ENCODE data around the gene LEMD2.

Gene LEMD2

GRCh38 chr6:33740204-33740608 lies 48.7 kb downstream of the LEMD2 start:
- H3K27me3 ChIP-seq (ENCODE audit: control insufficient read depth in 2 of 2, insufficient read depth in 2 of 2, low read length in 2 of 2), result no peaks in the 10 kb centered on the region
- no peak overlapping the region for H3K27ac ChIP-seq (ENCODE audit: low read depth in 2 of 2, low read length in 2 of 2)
- H3K36me3 ChIP-seq (ENCODE audit: control insufficient read depth in 2 of 2, insufficient read depth in 2 of 2, low read length in 2 of 2), result no peaks in the 10 kb centered on the region
- H3K4me1 ChIP-seq (ENCODE audit: control insufficient read depth in 2 of 2, insufficient read depth in 2 of 2, low read length in 2 of 2), result peaks cover 9 to 19% of the 10 kb centered on the region in 2 donors
- no peak overlapping the region for H3K9ac ChIP-seq (ENCODE audit: low read depth in 1 of 2, low read length in 2 of 2)
- H3K4me3 ChIP-seq (ENCODE audit: low read length in 2 of 2), result no peak overlapping the region
- no peaks in the 10 kb centered on the region for H3K9me3 ChIP-seq (ENCODE audit: control insufficient read depth in 2 of 2, low read length in 2 of 2)

- H3K4me3 ChIP-seq (ENCODE audit: low read length in 2 of 2), result no peak overlapping the region
- H3K27ac ChIP-seq (ENCODE audit: low read depth in 2 of 2, low read length in 2 of 2), result no peak overlapping the region
- peaks cover 4 to 13% of the 10 kb centered on the region in 2 donors for H3K4me1 ChIP-seq (ENCODE audit: control insufficient read depth in 2 of 2, insufficient read depth in 2 of 2, low read length in 2 of 2)
These were observed 49.4 kb downstream of the LEMD2 start for GRCh38 chr6:33739571-33739970.

GRCh38 chr6:33738879-33739278 lies 50.1 kb downstream of the LEMD2 start:
- no peak overlapping the region for H3K9ac ChIP-seq (ENCODE audit: low read depth in 1 of 2, low read length in 2 of 2)
- no peak overlapping the region for H3K27ac ChIP-seq (ENCODE audit: low read depth in 2 of 2, low read length in 2 of 2)
- H3K36me3 ChIP-seq (ENCODE audit: control insufficient read depth in 2 of 2, insufficient read depth in 2 of 2, low read length in 2 of 2), result no peaks in the 10 kb centered on the region
- no peaks in the 10 kb centered on the region for H3K9me3 ChIP-seq (ENCODE audit: control insufficient read depth in 2 of 2, low read length in 2 of 2)
- H3K4me3 ChIP-seq (ENCODE audit: low read length in 2 of 2), result no peak overlapping the region
- H3K27me3 ChIP-seq (ENCODE audit: control insufficient read depth in 2 of 2, insufficient read depth in 2 of 2, low read length in 2 of 2), result no peaks in the 10 kb centered on the region
- H3K4me1 ChIP-seq (ENCODE audit: control insufficient read depth in 2 of 2, insufficient read depth in 2 of 2, low read length in 2 of 2), result peaks cover 0 to 6% of the 10 kb centered on the region in 2 donors

More at GRCh38 chr6:33739571-33739970, 49.4 kb downstream of the LEMD2 start:
- Histone ChIP-seq H3K36me3 (ENCODE audit: control insufficient read depth in 2 of 2, insufficient read depth in 2 of 2, low read length in 2 of 2) (no peaks in the 10 kb centered on the region), H3K9ac (ENCODE audit: low read depth in 1 of 2, low read length in 2 of 2) (no peak overlapping the region), H3K9me3 (ENCODE audit: control insufficient read depth in 2 of 2, low read length in 2 of 2) (no peaks in the 10 kb centered on the region), H3K27me3 (ENCODE audit: control insufficient read depth in 2 of 2, insufficient read depth in 2 of 2, low read length in 2 of 2) (no peaks in the 10 kb centered on the region)

- Histone ChIP-seq H3K9me3 (ENCODE audit: control insufficient read depth in 2 of 2, low read length in 2 of 2) (no peaks in the 10 kb centered on the region), H3K4me3 (ENCODE audit: low read length in 2 of 2) (no peak overlapping the region), H3K36me3 (ENCODE audit: control insufficient read depth in 2 of 2, insufficient read depth in 2 of 2, low read length in 2 of 2) (no peaks in the 10 kb centered on the region), H3K9ac (ENCODE audit: low read depth in 1 of 2, low read length in 2 of 2) (no peak overlapping the region), H3K4me1 (ENCODE audit: control insufficient read depth in 2 of 2, insufficient read depth in 2 of 2, low read length in 2 of 2) (peaks cover 0 to 5% of the 10 kb centered on the region in 2 donors), H3K27me3 (ENCODE audit: control insufficient read depth in 2 of 2, insufficient read depth in 2 of 2, low read length in 2 of 2) (no peaks in the 10 kb centered on the region), H3K27ac (ENCODE audit: low read depth in 2 of 2, low read length in 2 of 2) (no peak overlapping the region)
These were observed 50.8 kb downstream of the LEMD2 start for GRCh38 chr6:33738153-33738552.

- Histone ChIP-seq H3K27me3 (ENCODE audit: control insufficient read depth in 2 of 2, insufficient read depth in 2 of 2, low read length in 2 of 2) (no peaks in the 10 kb centered on the region), H3K4me1 (ENCODE audit: control insufficient read depth in 2 of 2, insufficient read depth in 2 of 2, low read length in 2 of 2) (peaks cover 0 to 5% of the 10 kb centered on the region in 2 donors), H3K9me3 (ENCODE audit: control insufficient read depth in 2 of 2, low read length in 2 of 2) (no peaks in the 10 kb centered on the region), H3K4me3 (ENCODE audit: low read length in 2 of 2) (no peak overlapping the region), H3K9ac (ENCODE audit: low read depth in 1 of 2, low read length in 2 of 2) (no peak overlapping the region), H3K27ac (ENCODE audit: low read depth in 2 of 2, low read length in 2 of 2) (no peak overlapping the region), H3K36me3 (ENCODE audit: control insufficient read depth in 2 of 2, insufficient read depth in 2 of 2, low read length in 2 of 2) (no peaks in the 10 kb centered on the region)
These were observed 51.5 kb downstream of the LEMD2 start for GRCh38 chr6:33737267-33738026.

- no peaks in the 10 kb centered on the region for H3K36me3 ChIP-seq (ENCODE audit: control insufficient read depth in 2 of 2, insufficient read depth in 2 of 2, low read length in 2 of 2)
- H3K4me3 ChIP-seq (ENCODE audit: low read length in 2 of 2), result no peak overlapping the region
- H3K9me3 ChIP-seq (ENCODE audit: control insufficient read depth in 2 of 2, low read length in 2 of 2), result no peaks in the 10 kb centered on the region
- no peaks in the 10 kb centered on the region for H3K27me3 ChIP-seq (ENCODE audit: control insufficient read depth in 2 of 2, insufficient read depth in 2 of 2, low read length in 2 of 2)
- H3K9ac ChIP-seq (ENCODE audit: low read depth in 1 of 2, low read length in 2 of 2), result no peak overlapping the region
- H3K27ac ChIP-seq (ENCODE audit: low read depth in 2 of 2, low read length in 2 of 2), result no peak overlapping the region
- H3K4me1 ChIP-seq (ENCODE audit: control insufficient read depth in 2 of 2, insufficient read depth in 2 of 2, low read length in 2 of 2), result peaks cover 0 to 10% of the 10 kb centered on the region in 2 donors
These were observed 53.7 kb downstream of the LEMD2 start for GRCh38 chr6:33735216-33735615.

- H3K9ac ChIP-seq (ENCODE audit: low read depth in 1 of 2, low read length in 2 of 2), result no peak overlapping the region
- H3K36me3 ChIP-seq (ENCODE audit: control insufficient read depth in 2 of 2, insufficient read depth in 2 of 2, low read length in 2 of 2), result no peaks in the 10 kb centered on the region
- H3K27me3 ChIP-seq (ENCODE audit: control insufficient read depth in 2 of 2, insufficient read depth in 2 of 2, low read length in 2 of 2), result no peaks in the 10 kb centered on the region
- H3K4me3 ChIP-seq (ENCODE audit: low read length in 2 of 2), result no peak overlapping the region
- H3K27ac ChIP-seq (ENCODE audit: low read depth in 2 of 2, low read length in 2 of 2), result no peak overlapping the region
- no peaks in the 10 kb centered on the region for H3K9me3 ChIP-seq (ENCODE audit: control insufficient read depth in 2 of 2, low read length in 2 of 2)
- peaks cover 0 to 10% of the 10 kb centered on the region in 2 donors for H3K4me1 ChIP-seq (ENCODE audit: control insufficient read depth in 2 of 2, insufficient read depth in 2 of 2, low read length in 2 of 2)
These were observed 55.3 kb downstream of the LEMD2 start for GRCh38 chr6:33733709-33734007.

GRCh38 chr6:33732817-33733708 lies 55.9 kb downstream of the LEMD2 start:
- peaks cover 0 to 6% of the 10 kb centered on the region in 2 donors for H3K4me1 ChIP-seq (ENCODE audit: control insufficient read depth in 2 of 2, insufficient read depth in 2 of 2, low read length in 2 of 2)
- no peaks in the 10 kb centered on the region for H3K27me3 ChIP-seq (ENCODE audit: control insufficient read depth in 2 of 2, insufficient read depth in 2 of 2, low read length in 2 of 2)
- no peaks in the 10 kb centered on the region for H3K36me3 ChIP-seq (ENCODE audit: control insufficient read depth in 2 of 2, insufficient read depth in 2 of 2, low read length in 2 of 2)
- H3K27ac ChIP-seq (ENCODE audit: low read depth in 2 of 2, low read length in 2 of 2), result no peak overlapping the region
- no peak overlapping the region for H3K4me3 ChIP-seq (ENCODE audit: low read length in 2 of 2)
- H3K9ac ChIP-seq (ENCODE audit: low read depth in 1 of 2, low read length in 2 of 2), result no peak overlapping the region
- H3K9me3 ChIP-seq (ENCODE audit: control insufficient read depth in 2 of 2, low read length in 2 of 2), result no peaks in the 10 kb centered on the region

- Histone ChIP-seq H3K4me1 (ENCODE audit: control insufficient read depth in 2 of 2, insufficient read depth in 2 of 2, low read length in 2 of 2) (peaks cover 0 to 6% of the 10 kb centered on the region in 2 donors), H3K9ac (ENCODE audit: low read depth in 1 of 2, low read length in 2 of 2) (no peak overlapping the region), H3K36me3 (ENCODE audit: control insufficient read depth in 2 of 2, insufficient read depth in 2 of 2, low read length in 2 of 2) (no peaks in the 10 kb centered on the region), H3K27ac (ENCODE audit: low read depth in 2 of 2, low read length in 2 of 2) (no peak overlapping the region), H3K4me3 (ENCODE audit: low read length in 2 of 2) (no peak overlapping the region), H3K9me3 (ENCODE audit: control insufficient read depth in 2 of 2, low read length in 2 of 2) (no peaks in the 10 kb centered on the region), H3K27me3 (ENCODE audit: control insufficient read depth in 2 of 2, insufficient read depth in 2 of 2, low read length in 2 of 2) (no peaks in the 10 kb centered on the region)
These were observed 56.5 kb downstream of the LEMD2 start for GRCh38 chr6:33732385-33732784.

- H3K4me1 ChIP-seq (ENCODE audit: control insufficient read depth in 2 of 2, insufficient read depth in 2 of 2, low read length in 2 of 2), result peaks cover 0 to 6% of the 10 kb centered on the region in 2 donors
- no peaks in the 10 kb centered on the region for H3K9me3 ChIP-seq (ENCODE audit: control insufficient read depth in 2 of 2, low read length in 2 of 2)
- no peaks in the 10 kb centered on the region for H3K27me3 ChIP-seq (ENCODE audit: control insufficient read depth in 2 of 2, insufficient read depth in 2 of 2, low read length in 2 of 2)
- no peaks in the 10 kb centered on the region for H3K36me3 ChIP-seq (ENCODE audit: control insufficient read depth in 2 of 2, insufficient read depth in 2 of 2, low read length in 2 of 2)
- H3K27ac ChIP-seq (ENCODE audit: low read depth in 2 of 2, low read length in 2 of 2), result no peak overlapping the region
- H3K4me3 ChIP-seq (ENCODE audit: low read length in 2 of 2), result no peak overlapping the region
- no peak overlapping the region for H3K9ac ChIP-seq (ENCODE audit: low read depth in 1 of 2, low read length in 2 of 2)
These were observed 57.1 kb downstream of the LEMD2 start for GRCh38 chr6:33731751-33732282.

Data from mucosa of rectum (tissue), 2 donors.